NCI-H1930 (cell line): Measurements from ENCODE around the gene GAREM2.
A peak's percentile ranks its signal among the peaks of the same experiment; 100 is the strongest.

Source experiments
- DNase-seq, 2 experiments: peaks; one replicate each; lab custom pipeline; 2025; lab: John Stamatoyannopoulos, UW

The GAREM2 gene

GRCh38 chr2:26169681-26170414, 3.0 kb upstream of the GAREM2 start:
- no peak for DNase-seq

- no peak for DNase-seq
Measured at GRCh38 chr2:26170795-26171194, 2.1 kb upstream of the GAREM2 start.

- DNase-seq = peak; percentile 12 to 15
Measured at GRCh38 chr2:26172189-26172870, 558 bp upstream of the GAREM2 start.

GRCh38 chr2:26173776-26174482, 1.0 kb downstream of the GAREM2 start:
- no peak for DNase-seq

- no peak for DNase-seq
Measured at GRCh38 chr2:26174691-26175465, 2.0 kb downstream of the GAREM2 start.

- no peak for DNase-seq
Measured at GRCh38 chr2:26175466-26176278, 2.8 kb downstream of the GAREM2 start.

GRCh38 chr2:26176279-26176615, 3.4 kb downstream of the GAREM2 start:
- no peak for DNase-seq

GRCh38 chr2:26177122-26177521, 4.2 kb downstream of the GAREM2 start:
- DNase-seq = no peak

GRCh38 chr2:26178246-26178645, 5.4 kb downstream of the GAREM2 start:
- DNase-seq = no peak

GRCh38 chr2:26178746-26179436, 6.0 kb downstream of the GAREM2 start:
- no peak for DNase-seq

- no peak for DNase-seq
Measured at GRCh38 chr2:26179446-26179913, 6.6 kb downstream of the GAREM2 start.

- DNase-seq = no peak
Measured at GRCh38 chr2:26182441-26182840, 9.6 kb downstream of the GAREM2 start.

GRCh38 chr2:26182887-26183630, 10.2 kb downstream of the GAREM2 start:
- no peak for DNase-seq

GRCh38 chr2:26184121-26184520, 11.2 kb downstream of the GAREM2 start:
- no peak for DNase-seq

GRCh38 chr2:26184555-26185303, 11.8 kb downstream of the GAREM2 start:
- DNase-seq = no peak

- no peak for DNase-seq
Measured at GRCh38 chr2:26185304-26185928, 12.5 kb downstream of the GAREM2 start.

- DNase-seq = no peak
Measured at GRCh38 chr2:26185954-26186770, 13.3 kb downstream of the GAREM2 start.

GRCh38 chr2:26187114-26187513, 14.2 kb downstream of the GAREM2 start:
- no peak for DNase-seq
